Cardiac muscle cell (in vitro differentiated cells and primary cell): ENCODE measurements around the gene ARL5A. TPM values are rescaled to one million over a fixed set of nuclear protein-coding genes. Genes with fewer than 3 reads are reported as not detected.

Experiments
- DNase-seq, 2 donors: peaks; one replicate each; pipeline versions ENCODE4 v3.0.0 to v3.0.0-alpha.2; 2010 to 2017; ENCODE audit warnings: low read depth in 1 of 2, low spot score in 1 of 2
- H3K27ac ChIP-seq: fragments of 200-600 bp; sonication (generic); 2 replicates; pipeline ENCODE4 v1.5.1; 2016
- H3K27me3 ChIP-seq: fragments of 200-600 bp; sonication (generic); 2 replicates; pipeline ENCODE4 v1.6.0; 2016; ENCODE audit warnings: control low read depth
- H3K36me3 ChIP-seq: fragments of 200-600 bp; sonication (generic); 2 replicates; pipeline ENCODE4 v1.5.1; 2016; ENCODE audit warnings: control low read depth
- H3K4me1 ChIP-seq: fragments of 200-600 bp; sonication (generic); 2 replicates; pipeline ENCODE4 v1.8.1; 2017; ENCODE audit warnings: low read depth, mild to moderate bottlenecking, mixed run types
- H3K4me3 ChIP-seq: fragments of 200-600 bp; sonication (generic); 2 replicates; pipeline ENCODE4 v1.5.1; 2016; ENCODE audit warnings: mild to moderate bottlenecking
- H3K9me3 ChIP-seq: fragments of 200-600 bp; sonication (generic); 2 replicates; pipeline ENCODE4 v1.5.1; 2017; ENCODE audit warnings: low read depth, mild to moderate bottlenecking, control low read depth
- polyA plus RNA-seq: library from polyadenylated mRNA; unstranded; fragments of >200 nt; fragmentation: Nextera tagmentation; extraction: Ambion mirVana; gene quantifications from 2 replicates; pipeline ENCODE4 v1.2.1, GENCODE V29; 2016
- total RNA-seq: library from RNA; depleted of rRNA; stranded (reverse); fragments of >200 nt; gene quantifications from 2 replicates; pipeline ENCODE4 v1.2.3, GENCODE V29; 2016
- TF ChIP-seq, protein P1 (sequence below): IDR thresholded peaks from 2 replicates; pipeline ENCODE4 v1.5.1; 2012; ENCODE audit warnings: low read depth, mild to moderate bottlenecking, low read length

ARL5A gene
- total and polyA plus RNA-seq, 2 experiments from 2014 or later, result 26.7 to 48.0 TPM

DNA sequence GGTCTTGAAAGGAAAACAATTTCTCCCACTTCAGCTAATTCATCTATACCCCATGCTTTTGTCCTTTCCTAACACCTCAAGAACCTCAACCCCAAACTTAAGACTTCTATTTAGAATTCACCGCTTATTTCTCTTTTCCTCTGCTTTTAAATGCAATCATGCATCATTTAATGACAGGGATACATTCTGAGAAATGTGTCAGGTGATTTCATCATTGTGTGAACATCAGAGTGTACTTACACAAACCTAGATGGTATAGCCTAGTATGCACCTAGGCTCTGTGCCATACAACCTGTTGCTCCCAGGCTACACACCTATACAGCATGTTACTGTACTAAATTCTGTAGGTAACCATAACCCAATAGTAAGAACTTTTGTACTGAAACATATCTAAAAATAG, 22.9 kb downstream of the ARL5A start:
- Histone ChIP-seq H3K4me1 (no peaks in the 10 kb centered on the region), H3K27ac (no peak overlapping the region), H3K4me3 (no peak overlapping the region), H3K27me3 (no peaks in the 10 kb centered on the region), H3K9me3 (no peaks in the 10 kb centered on the region), H3K36me3 (peaks cover 54% of the 10 kb centered on the region)
- no peak for DNase-seq
- TF ChIP-seq, protein P1, sequence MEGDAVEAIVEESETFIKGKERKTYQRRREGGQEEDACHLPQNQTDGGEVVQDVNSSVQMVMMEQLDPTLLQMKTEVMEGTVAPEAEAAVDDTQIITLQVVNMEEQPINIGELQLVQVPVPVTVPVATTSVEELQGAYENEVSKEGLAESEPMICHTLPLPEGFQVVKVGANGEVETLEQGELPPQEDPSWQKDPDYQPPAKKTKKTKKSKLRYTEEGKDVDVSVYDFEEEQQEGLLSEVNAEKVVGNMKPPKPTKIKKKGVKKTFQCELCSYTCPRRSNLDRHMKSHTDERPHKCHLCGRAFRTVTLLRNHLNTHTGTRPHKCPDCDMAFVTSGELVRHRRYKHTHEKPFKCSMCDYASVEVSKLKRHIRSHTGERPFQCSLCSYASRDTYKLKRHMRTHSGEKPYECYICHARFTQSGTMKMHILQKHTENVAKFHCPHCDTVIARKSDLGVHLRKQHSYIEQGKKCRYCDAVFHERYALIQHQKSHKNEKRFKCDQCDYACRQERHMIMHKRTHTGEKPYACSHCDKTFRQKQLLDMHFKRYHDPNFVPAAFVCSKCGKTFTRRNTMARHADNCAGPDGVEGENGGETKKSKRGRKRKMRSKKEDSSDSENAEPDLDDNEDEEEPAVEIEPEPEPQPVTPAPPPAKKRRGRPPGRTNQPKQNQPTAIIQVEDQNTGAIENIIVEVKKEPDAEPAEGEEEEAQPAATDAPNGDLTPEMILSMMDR, result no peak

DNA sequence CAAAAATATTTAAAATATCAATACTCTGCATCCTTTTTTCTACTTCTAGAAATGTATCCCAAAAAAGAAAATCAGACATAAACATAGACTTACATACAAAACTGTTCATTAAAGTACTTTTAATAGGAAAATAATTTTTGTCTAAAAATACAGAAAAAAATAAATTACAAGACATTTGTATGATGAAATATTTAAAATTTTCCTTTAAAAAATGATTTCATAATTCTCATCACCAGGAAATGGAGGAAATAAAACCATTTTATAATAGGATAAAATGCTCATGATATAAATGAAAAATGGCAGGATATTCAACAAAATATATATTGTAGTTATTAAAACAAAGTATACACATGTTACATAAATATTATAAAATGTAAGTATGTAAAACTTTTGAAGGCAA, 24.4 kb downstream of the ARL5A start:
- H3K27ac ChIP-seq, result no peak overlapping the region
- no peak for DNase-seq
- TF ChIP-seq, protein P1, result no peak
- H3K9me3 ChIP-seq, result no peaks in the 10 kb centered on the region
- H3K36me3 ChIP-seq, result peaks cover 50% of the 10 kb centered on the region
- H3K27me3 ChIP-seq, result no peaks in the 10 kb centered on the region
- H3K4me1 ChIP-seq, result no peaks in the 10 kb centered on the region
- H3K4me3 ChIP-seq, result no peak overlapping the region

DNA sequence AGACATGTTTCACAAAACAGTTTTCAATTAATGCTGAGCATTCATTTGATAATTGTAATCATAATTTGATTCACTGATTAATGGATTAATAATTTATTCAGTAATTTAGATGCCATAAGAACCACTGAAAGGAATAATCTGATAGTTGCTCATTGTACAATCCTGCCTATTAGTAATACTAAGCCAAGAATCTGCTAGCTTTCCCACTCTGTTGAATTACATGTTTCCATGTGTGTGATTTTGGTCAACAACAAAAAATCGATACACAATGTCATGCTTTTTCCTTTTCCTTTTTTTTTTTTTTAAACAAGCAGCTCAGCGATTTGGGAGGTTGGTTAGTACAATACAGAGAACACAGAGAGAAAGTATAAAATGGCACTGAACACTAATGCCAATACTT, 25.9 kb downstream of the ARL5A start:
- TF ChIP-seq, protein P1, result no peak
- Histone ChIP-seq H3K4me1 (no peaks in the 10 kb centered on the region), H3K36me3 (peaks cover 50% of the 10 kb centered on the region), H3K9me3 (no peaks in the 10 kb centered on the region), H3K27ac (no peak overlapping the region), H3K4me3 (no peak overlapping the region), H3K27me3 (no peaks in the 10 kb centered on the region)
- no peak for DNase-seq

DNA sequence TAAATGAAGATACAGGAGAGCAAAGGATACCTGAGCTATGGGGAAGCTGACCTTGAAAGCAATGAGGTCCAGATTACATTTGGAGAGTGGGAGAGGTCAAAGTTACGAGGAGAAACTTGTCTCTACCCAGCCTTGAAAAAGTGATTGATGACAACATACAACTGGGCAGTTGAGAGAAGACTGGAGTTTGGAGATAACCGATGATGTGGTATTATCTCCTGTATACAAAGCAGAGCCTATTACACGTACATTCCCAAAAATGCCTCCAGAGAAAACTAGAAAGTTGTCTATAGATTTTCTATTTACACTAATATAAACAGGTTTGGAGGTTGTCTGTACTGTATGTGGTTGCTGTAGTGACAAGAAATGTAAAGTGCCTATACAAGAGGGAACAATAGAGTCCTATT, 28.3 kb downstream of the ARL5A start:
- Histone ChIP-seq H3K4me3 (no peak overlapping the region), H3K4me1 (no peaks in the 10 kb centered on the region), H3K27ac (no peak overlapping the region), H3K9me3 (no peaks in the 10 kb centered on the region), H3K36me3 (peaks cover 33% of the 10 kb centered on the region), H3K27me3 (no peaks in the 10 kb centered on the region)
- DNase-seq, result no peak
- TF ChIP-seq, protein P1, result no peak

DNA sequence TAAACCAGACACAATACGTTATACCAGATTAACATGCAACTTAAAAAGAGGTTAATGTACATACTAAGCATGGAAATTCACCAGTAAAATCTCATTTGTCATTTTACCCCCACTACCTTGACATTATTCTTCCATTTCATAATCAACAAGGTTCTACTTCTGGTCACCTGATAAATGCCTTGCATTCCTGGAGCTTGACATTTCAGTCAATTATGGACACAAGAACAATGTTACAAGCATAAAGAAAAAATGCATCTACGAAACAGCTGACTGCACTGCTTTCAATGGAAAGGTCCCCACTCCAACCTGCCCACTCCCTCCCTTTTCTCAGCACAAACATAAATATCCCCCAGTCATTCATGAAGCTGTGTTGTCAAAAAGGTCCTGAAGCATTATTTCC, 31.4 kb downstream of the ARL5A start:
- Histone ChIP-seq H3K4me1 (no peaks in the 10 kb centered on the region), H3K4me3 (no peak overlapping the region), H3K27ac (no peak overlapping the region), H3K9me3 (no peaks in the 10 kb centered on the region), H3K36me3 (peaks cover 7% of the 10 kb centered on the region), H3K27me3 (no peaks in the 10 kb centered on the region)
- TF ChIP-seq, protein P1, result no peak
- DNase-seq, result no peak
